ENCODE data around the gene ISCU. TPM values are rescaled to one million over a fixed set of nuclear protein-coding genes. Genes with fewer than 3 reads are reported as not detected.
"Not testable (repeated sequence)": the region's sequence is repeated elsewhere in the genome, so short reads cannot be mapped to it uniquely, and the experiment has no call there.

Gene ISCU
- total RNA-seq, 4 donors from 2014 or later: 232 to 337 (median 249) TPM

- Histone ChIP-seq H3K4me3 (no peak overlapping the region), H3K4me1 (peaks cover 5 to 8% of the 10 kb centered on the region in 2 donors), H3K27me3 (no peaks in the 10 kb centered on the region), H3K27ac (no peak overlapping the region), H3K36me3 (peaks cover 0 to 42% of the 10 kb centered on the region in 2 donors), H3K9me3 (no peaks in the 10 kb centered on the region)
- TF ChIP-seq CTCF (IDR thresholded peaks at IDR 0.05 in 4 of 5, conservative IDR thresholded peaks at IDR 0.05 in 1 of 5) (no peak), POLR2A (IDR thresholded peaks at IDR 0.05) (no peak)
- no peak for ATAC-seq
- DNase-seq: no peak
- intact Hi-C loops (cut with DNase I; ENCODE audit: low total_unique reads) (no loop called here), in situ Hi-C loops (cut with MboI; ENCODE audit: low sequenced_read_pairs in 4 of 4) (no loop called here)
Observed at GRCh38 chr12:108548954-108549521, 13.4 kb upstream of the ISCU start.

GRCh38 chr12:108551535-108551934 lies 10.9 kb upstream of the ISCU start:
- ATAC-seq: no peak
- intact Hi-C loops (cut with DNase I; ENCODE audit: low total_unique reads): no loop called here
- Histone ChIP-seq H3K27me3 (no peaks in the 10 kb centered on the region), H3K9me3 (no peaks in the 10 kb centered on the region), H3K4me3 (no peak overlapping the region), H3K27ac (no peak overlapping the region), H3K4me1 (peaks cover 14 to 30% of the 10 kb centered on the region in 2 donors), H3K36me3 (peaks cover 0 to 19% of the 10 kb centered on the region in 2 donors)
- TF ChIP-seq POLR2A (IDR thresholded peaks at IDR 0.05): no peak
- in situ Hi-C loops (cut with MboI; ENCODE audit: low sequenced_read_pairs in 4 of 4): loop anchor here in 3 of 4 donors (25.0 kb wide), 1 partner anchor 536 kb away; the partner anchor contains the start of genes ALKBH2 (in 3 of the 3) and UNG (in 3 of the 3)
- DNase-seq: no peak

- intact Hi-C loops (cut with DNase I; ENCODE audit: low total_unique reads): no loop called here
- DNase-seq (no peak), ATAC-seq (no peak)
- no peaks in the 10 kb centered on the region for H3K27me3 ChIP-seq
- H3K36me3 ChIP-seq: peaks cover 0 to 5% of the 10 kb centered on the region in 2 donors
- no peaks in the 10 kb centered on the region for H3K9me3 ChIP-seq
- H3K4me1 ChIP-seq: peaks cover 30 to 51% of the 10 kb centered on the region in 2 donors
- no peak for TF ChIP-seq POLR2A (IDR thresholded peaks at IDR 0.05)
- TF ChIP-seq CTCF (IDR thresholded peaks at IDR 0.05 in 4 of 5, conservative IDR thresholded peaks at IDR 0.05 in 1 of 5): no peak
- in situ Hi-C loops (cut with MboI; ENCODE audit: low sequenced_read_pairs in 4 of 4): loop anchor here in 3 of 4 donors (25.0 kb wide), 1 partner anchor 534 kb away; the partner anchor contains the start of genes ALKBH2 (in 3 of the 3) and UNG (in 3 of the 3)
- no peak overlapping the region for H3K4me3 ChIP-seq
- H3K27ac ChIP-seq: no peak overlapping the region
Observed at GRCh38 chr12:108553799-108554198, 8.6 kb upstream of the ISCU start.

- H3K4me3 ChIP-seq; intact Hi-C loops (cut with DNase I; ENCODE audit: low total_unique reads); H3K27ac ChIP-seq; DNase-seq; H3K27me3 ChIP-seq; H3K9me3 ChIP-seq; H3K36me3 ChIP-seq; ATAC-seq: not testable (repeated sequence)
- in situ Hi-C loops (cut with MboI; ENCODE audit: low sequenced_read_pairs in 4 of 4): loop anchor here in 3 of 4 donors (25.0 kb wide), 1 partner anchor 532 kb away; the partner anchor contains the start of genes ALKBH2 (in 3 of the 3) and UNG (in 3 of the 3)
- peaks cover 43 to 65% of the 10 kb centered on the region in 2 donors for H3K4me1 ChIP-seq
Observed at GRCh38 chr12:108555383-108555782, 7.0 kb upstream of the ISCU start.

GRCh38 chr12:108559007-108559655 lies 3.3 kb upstream of the ISCU start:
- ATAC-seq: no peak
- peak overlapping the region in 1 of 4 donors; percentile 100 for H3K4me3 ChIP-seq
- H3K9me3 ChIP-seq: no peaks in the 10 kb centered on the region
- H3K27me3 ChIP-seq: no peaks in the 10 kb centered on the region
- H3K27ac ChIP-seq: no peak overlapping the region
- H3K36me3 ChIP-seq: peaks cover 0 to 7% of the 10 kb centered on the region in 2 donors
- intact Hi-C loops (cut with DNase I; ENCODE audit: low total_unique reads): no loop called here
- in situ Hi-C loops (cut with MboI; ENCODE audit: low sequenced_read_pairs in 4 of 4): loop anchor here in 3 of 4 donors (25.0 kb wide), 1 partner anchor 528 kb away; the partner anchor contains the start of genes ALKBH2 (in 3 of the 3) and UNG (in 3 of the 3)
- DNase-seq: no peak
- peaks cover 52 to 65% of the 10 kb centered on the region in 2 donors for H3K4me1 ChIP-seq
- TF ChIP-seq CTCF (IDR thresholded peaks at IDR 0.05 in 4 of 5, conservative IDR thresholded peaks at IDR 0.05 in 1 of 5) (no peak), POLR2A (IDR thresholded peaks at IDR 0.05) (no peak)

Measured in gastrocnemius medialis (tissue), 4 donors.